Fibroblast of lung (primary cell): ENCODE measurements around the gene PGD.

ENCODE experiments used
- EZH2 ChIP-seq: IDR thresholded peaks from 2 replicates; pipeline ENCODE4 v1.5.1; 2012; ENCODE audit warnings: low read length, control low read depth, mild to moderate bottlenecking; ENCODE audit errors: missing control alignments
- TF ChIP-seq, protein P1 (sequence below), 2 donors: IDR thresholded peaks in 1 of 2; conservative IDR thresholded peaks in 1 of 2; 1 replicate in 1 of 2; 2 replicates in 1 of 2; pipeline ENCODE4 v1.5.1; 2011 to 2012; ENCODE audit warnings: low read length in 2 of 2, control low read depth in 1 of 2, inconsistent platforms in 1 of 2, low read depth in 1 of 2, mild to moderate bottlenecking in 1 of 2

DNA sequence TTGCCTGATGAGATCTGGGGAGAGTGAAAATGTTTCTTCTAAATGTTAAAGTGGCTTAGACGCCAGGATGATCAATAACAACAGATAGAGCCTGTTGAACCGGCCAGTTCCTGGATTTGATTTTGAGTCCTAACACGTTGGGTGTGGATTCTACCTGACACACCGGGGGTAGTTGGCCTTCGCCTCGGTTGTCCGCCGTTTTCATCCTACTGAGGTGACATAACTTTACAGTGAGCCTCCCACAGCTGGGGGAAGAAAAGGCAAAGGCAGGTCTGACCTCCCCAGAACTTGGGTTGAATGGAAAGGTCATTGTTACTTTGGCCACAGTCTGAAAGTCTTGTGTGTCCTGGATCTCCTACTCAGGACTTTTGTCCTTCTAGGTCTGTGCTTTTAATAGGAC lies 1.1 kb downstream of the PGD start:
- TF ChIP-seq, protein P1, sequence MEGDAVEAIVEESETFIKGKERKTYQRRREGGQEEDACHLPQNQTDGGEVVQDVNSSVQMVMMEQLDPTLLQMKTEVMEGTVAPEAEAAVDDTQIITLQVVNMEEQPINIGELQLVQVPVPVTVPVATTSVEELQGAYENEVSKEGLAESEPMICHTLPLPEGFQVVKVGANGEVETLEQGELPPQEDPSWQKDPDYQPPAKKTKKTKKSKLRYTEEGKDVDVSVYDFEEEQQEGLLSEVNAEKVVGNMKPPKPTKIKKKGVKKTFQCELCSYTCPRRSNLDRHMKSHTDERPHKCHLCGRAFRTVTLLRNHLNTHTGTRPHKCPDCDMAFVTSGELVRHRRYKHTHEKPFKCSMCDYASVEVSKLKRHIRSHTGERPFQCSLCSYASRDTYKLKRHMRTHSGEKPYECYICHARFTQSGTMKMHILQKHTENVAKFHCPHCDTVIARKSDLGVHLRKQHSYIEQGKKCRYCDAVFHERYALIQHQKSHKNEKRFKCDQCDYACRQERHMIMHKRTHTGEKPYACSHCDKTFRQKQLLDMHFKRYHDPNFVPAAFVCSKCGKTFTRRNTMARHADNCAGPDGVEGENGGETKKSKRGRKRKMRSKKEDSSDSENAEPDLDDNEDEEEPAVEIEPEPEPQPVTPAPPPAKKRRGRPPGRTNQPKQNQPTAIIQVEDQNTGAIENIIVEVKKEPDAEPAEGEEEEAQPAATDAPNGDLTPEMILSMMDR (conservative IDR thresholded peaks at IDR 0.05 in 1 of 2, IDR thresholded peaks at IDR 0.05 in 1 of 2; ENCODE audit: low read depth in 1 of 2, low read length in 2 of 2): no peak
- TF ChIP-seq EZH2: no peak
